ENCODE data around the gene CUEDC1. TPM values are rescaled to one million over a fixed set of nuclear protein-coding genes. Genes with fewer than 3 reads are reported as not detected.

CUEDC1 gene
- total and polyA plus RNA-seq, 2 of the 13 experiments (the other 11 are each of a cell fraction or from before 2014, with no cell fraction given): 7.4 to 12.9 TPM

DNA sequence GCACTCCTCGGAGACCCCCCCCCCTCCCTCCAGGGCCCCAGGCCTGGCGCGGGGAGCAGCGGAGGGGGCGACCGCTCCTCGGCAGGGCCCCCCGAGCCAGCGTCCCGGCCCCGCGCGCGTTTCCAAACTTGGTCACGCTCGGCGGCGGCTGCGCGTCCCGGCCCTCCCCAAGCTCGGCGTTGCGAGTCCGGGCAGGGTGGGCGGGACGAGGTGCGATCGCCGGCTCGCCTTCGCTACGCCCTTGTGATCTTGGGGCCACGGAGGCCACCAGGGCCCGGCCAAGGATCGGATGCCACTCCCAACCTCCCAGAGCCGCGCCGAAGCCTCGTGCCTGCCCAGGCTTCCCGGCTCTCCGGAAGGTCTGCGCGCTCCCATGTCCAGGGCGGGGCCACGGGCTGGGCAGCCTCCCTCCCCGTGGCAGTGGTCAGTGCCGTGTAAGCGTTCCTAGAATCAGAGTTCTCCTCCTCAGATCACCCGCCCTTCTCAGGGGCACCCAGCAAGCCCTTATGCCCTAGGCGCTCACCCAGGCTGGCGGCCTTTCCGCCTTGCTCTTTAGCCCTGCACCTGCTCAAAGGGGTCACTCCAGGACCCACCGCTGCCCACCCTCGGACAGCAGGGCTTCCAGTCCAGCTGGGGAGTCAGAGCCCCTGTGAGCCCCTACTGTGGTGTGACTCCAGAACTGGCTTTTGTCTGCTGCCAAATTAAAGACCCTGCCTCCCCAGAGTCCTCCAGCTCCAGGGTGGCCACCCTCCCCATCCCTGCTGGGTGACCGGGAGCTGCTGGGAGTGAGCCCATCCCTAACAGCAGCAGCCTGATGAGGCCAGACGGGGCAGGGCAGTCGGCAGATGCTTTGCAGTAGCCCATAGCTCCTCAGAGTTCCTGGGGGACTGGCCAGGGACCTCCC, 93.2 kb downstream of the CUEDC1 start (continued):
- TF ChIP-seq, protein P1, sequence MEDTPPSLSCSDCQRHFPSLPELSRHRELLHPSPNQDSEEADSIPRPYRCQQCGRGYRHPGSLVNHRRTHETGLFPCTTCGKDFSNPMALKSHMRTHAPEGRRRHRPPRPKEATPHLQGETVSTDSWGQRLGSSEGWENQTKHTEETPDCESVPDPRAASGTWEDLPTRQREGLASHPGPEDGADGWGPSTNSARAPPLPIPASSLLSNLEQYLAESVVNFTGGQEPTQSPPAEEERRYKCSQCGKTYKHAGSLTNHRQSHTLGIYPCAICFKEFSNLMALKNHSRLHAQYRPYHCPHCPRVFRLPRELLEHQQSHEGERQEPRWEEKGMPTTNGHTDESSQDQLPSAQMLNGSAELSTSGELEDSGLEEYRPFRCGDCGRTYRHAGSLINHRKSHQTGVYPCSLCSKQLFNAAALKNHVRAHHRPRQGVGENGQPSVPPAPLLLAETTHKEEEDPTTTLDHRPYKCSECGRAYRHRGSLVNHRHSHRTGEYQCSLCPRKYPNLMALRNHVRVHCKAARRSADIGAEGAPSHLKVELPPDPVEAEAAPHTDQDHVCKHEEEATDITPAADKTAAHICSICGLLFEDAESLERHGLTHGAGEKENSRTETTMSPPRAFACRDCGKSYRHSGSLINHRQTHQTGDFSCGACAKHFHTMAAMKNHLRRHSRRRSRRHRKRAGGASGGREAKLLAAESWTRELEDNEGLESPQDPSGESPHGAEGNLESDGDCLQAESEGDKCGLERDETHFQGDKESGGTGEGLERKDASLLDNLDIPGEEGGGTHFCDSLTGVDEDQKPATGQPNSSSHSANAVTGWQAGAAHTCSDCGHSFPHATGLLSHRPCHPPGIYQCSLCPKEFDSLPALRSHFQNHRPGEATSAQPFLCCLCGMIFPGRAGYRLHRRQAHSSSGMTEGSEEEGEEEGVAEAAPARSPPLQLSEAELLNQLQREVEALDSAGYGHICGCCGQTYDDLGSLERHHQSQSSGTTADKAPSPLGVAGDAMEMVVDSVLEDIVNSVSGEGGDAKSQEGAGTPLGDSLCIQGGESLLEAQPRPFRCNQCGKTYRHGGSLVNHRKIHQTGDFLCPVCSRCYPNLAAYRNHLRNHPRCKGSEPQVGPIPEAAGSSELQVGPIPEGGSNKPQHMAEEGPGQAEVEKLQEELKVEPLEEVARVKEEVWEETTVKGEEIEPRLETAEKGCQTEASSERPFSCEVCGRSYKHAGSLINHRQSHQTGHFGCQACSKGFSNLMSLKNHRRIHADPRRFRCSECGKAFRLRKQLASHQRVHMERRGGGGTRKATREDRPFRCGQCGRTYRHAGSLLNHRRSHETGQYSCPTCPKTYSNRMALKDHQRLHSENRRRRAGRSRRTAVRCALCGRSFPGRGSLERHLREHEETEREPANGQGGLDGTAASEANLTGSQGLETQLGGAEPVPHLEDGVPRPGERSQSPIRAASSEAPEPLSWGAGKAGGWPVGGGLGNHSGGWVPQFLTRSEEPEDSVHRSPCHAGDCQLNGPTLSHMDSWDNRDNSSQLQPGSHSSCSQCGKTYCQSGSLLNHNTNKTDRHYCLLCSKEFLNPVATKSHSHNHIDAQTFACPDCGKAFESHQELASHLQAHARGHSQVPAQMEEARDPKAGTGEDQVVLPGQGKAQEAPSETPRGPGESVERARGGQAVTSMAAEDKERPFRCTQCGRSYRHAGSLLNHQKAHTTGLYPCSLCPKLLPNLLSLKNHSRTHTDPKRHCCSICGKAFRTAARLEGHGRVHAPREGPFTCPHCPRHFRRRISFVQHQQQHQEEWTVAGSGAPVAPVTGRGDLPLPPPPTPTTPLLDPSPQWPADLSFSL (CRISPR knock-in tag; IDR thresholded peaks at IDR 0.05): peak; percentile 60; the same call in 1 of the 2 replicates
- TF ChIP-seq FIP1L1 (IDR thresholded peaks at IDR 0.05; ENCODE audit: borderline replicate concordance, insufficient read depth, low read depth, low read length) (no peak), ZNF550 (CRISPR knock-in tag; IDR thresholded peaks at IDR 0.05; ENCODE audit: borderline replicate concordance) (no peak; the same call in 1 of the 2 replicates), NONO (IDR thresholded peaks at IDR 0.05) (no peak), NONO (CRISPR knock-in tag; conservative IDR thresholded peaks at IDR 0.05) (peak; percentile 40), ESRRA (CRISPR knock-in tag; IDR thresholded peaks at IDR 0.05; ENCODE audit: low read depth) (peak; percentile 17; the same call in 1 of the 2 replicates), ZNF383 (CRISPR knock-in tag; IDR thresholded peaks at IDR 0.05; ENCODE audit: borderline replicate concordance) (peak; percentile 96), ZNF572 (CRISPR knock-in tag; IDR thresholded peaks at IDR 0.05) (peak; percentile 47), IRF2 (CRISPR knock-in tag; IDR thresholded peaks at IDR 0.05) (peak; percentile 74), FOSL1 (CRISPR knock-in tag; IDR thresholded peaks at IDR 0.05; ENCODE audit: borderline replicate concordance) (no peak), ZBTB21 (CRISPR knock-in tag; IDR thresholded peaks at IDR 0.05) (0 out of 2 replicates have a peak, but pooled peaks have one; percentile 20), ZNF878 (CRISPR knock-in tag; IDR thresholded peaks at IDR 0.05) (0 out of 2 replicates have a peak, but pooled peaks have one; percentile 22), CSRNP1 (CRISPR knock-in tag; IDR thresholded peaks at IDR 0.05) (no peak; the same call in 1 of the 2 replicates), ZNF3 (CRISPR knock-in tag; IDR thresholded peaks at IDR 0.05) (no peak), ZNF362 (CRISPR knock-in tag; IDR thresholded peaks at IDR 0.05; ENCODE audit: borderline replicate concordance) (no peak), ZNF772 (CRISPR knock-in tag; IDR thresholded peaks at IDR 0.05) (peak; percentile 93; the same call in 1 of the 2 replicates), CBX2 (IDR thresholded peaks at IDR 0.05; ENCODE audit: low read depth, low read length) (no peak), CBX2 (CRISPR knock-in tag; IDR thresholded peaks at IDR 0.05; ENCODE audit: low read depth) (no peak)

Measured in HepG2 (cell line).